Spleen (tissue), 7 donors: ENCODE results near the gene SH2D5.

Source experiments
- POLR2A ChIP-seq, 3 donors: fragments of 450-650 bp; IDR thresholded peaks; one replicate each; pipeline ENCODE4 v1.5.1; 2017; ENCODE audit warnings: antibody characterized with exemption in 3 of 3, mild to moderate bottlenecking in 1 of 3
- TF ChIP-seq, protein P1 (sequence below), 11 experiments: fragments of 200-600 bp in 7 of 11; fragments of 450-650 bp in 4 of 11; sonication (generic) in 4 of 11; IDR thresholded peaks in 8 of 11; conservative IDR thresholded peaks in 3 of 11; 1 replicate in 7 of 11; 2 replicates in 4 of 11; pipeline versions ENCODE4 v1.4.0 to v1.8.0; 2016 to 2021; ENCODE audit warnings: antibody characterized with exemption in 11 of 11, inconsistent platforms in 4 of 11, mild to moderate bottlenecking in 1 of 11
- donor health status: DM: no; HTN: no; CAD: no; lungs with moderate emphysema.
- donor health status: DM: no; HTN: no; CAD: no.
- donor health status: DM: no; HTN: no; CAD: no.

DNA sequence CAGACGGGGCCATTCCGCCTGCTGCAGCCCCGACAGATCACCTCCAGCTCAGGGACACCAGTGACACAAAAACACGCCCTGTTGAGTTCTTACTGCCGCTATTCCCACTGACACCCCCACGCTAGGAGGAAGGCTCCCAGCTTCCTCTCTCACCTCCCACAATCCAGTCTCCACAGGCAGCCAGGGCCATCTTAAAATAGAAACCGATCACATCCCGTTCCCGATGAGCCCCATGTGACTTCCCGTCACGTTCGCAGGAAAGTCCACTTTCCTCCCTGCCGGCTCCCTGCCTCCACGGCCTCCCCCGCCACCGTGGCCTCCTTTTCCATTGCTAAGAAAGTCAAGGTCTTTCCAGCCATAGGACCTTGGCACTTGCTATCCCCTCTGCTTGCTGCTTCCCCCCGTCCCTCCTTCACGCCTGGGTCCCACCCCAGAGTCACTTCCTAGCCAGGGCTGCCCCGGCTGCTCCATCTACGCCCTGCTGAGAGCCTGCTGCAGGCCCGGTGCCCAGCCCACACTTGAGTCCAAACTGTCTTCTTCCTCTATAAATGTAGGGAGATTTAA is 47.3 kb downstream of the SH2D5 start:
- TF ChIP-seq, protein P1, sequence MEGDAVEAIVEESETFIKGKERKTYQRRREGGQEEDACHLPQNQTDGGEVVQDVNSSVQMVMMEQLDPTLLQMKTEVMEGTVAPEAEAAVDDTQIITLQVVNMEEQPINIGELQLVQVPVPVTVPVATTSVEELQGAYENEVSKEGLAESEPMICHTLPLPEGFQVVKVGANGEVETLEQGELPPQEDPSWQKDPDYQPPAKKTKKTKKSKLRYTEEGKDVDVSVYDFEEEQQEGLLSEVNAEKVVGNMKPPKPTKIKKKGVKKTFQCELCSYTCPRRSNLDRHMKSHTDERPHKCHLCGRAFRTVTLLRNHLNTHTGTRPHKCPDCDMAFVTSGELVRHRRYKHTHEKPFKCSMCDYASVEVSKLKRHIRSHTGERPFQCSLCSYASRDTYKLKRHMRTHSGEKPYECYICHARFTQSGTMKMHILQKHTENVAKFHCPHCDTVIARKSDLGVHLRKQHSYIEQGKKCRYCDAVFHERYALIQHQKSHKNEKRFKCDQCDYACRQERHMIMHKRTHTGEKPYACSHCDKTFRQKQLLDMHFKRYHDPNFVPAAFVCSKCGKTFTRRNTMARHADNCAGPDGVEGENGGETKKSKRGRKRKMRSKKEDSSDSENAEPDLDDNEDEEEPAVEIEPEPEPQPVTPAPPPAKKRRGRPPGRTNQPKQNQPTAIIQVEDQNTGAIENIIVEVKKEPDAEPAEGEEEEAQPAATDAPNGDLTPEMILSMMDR (IDR thresholded peaks at IDR 0.05 in 8 of 11, conservative IDR thresholded peaks at IDR 0.05 in 3 of 11) = no peak
- peak in 1 of 3 donors; percentile 66 for TF ChIP-seq POLR2A (IDR thresholded peaks at IDR 0.05)
